GM12892 (cell line): ENCODE data around the gene DDT.

Experiments used
- POLR2A ChIP-seq: IDR thresholded peaks from 2 replicates; pipeline ENCODE4 v1.6.1; 2011; ENCODE audit warnings: low read depth, low read length, control low read depth
- POLR2AphosphoS5 ChIP-seq: IDR thresholded peaks from 2 replicates; pipeline ENCODE4 v1.6.1; 2011; ENCODE audit warnings: low read depth, low read length, control low read depth

GRCh38 chr22:24001314-24001713 lies 27.1 kb upstream of the DDT start:
- no peak for TF ChIP-seq POLR2A
- no peak for TF ChIP-seq POLR2AphosphoS5
